GM23338 (cell line): Measurements from ENCODE around the gene TARBP2. TPM values are rescaled to one million over a fixed set of nuclear protein-coding genes. Genes with fewer than 3 reads are reported as not detected.

Source experiments
- ATAC-seq: fragments of 200-7000 bp; cut with Tn5 transposase; 3 replicates; pipeline ENCODE4 v1.9.1; 2020
- DNase-seq: peaks from one replicate; pipeline ENCODE4 v3.0.0-alpha.2; 2015; ENCODE audit warnings: low spot score
- H2AFZ ChIP-seq: fragments of 200-600 bp; sonication (generic); 2 replicates; pipeline ENCODE4 v1.8.0; 2016; ENCODE audit warnings: antibody characterized with exemption, mild to moderate bottlenecking, moderate library complexity
- H3F3A ChIP-seq: fragments of 200-600 bp; sonication (generic); replicated peaks from 2 replicates; pipeline ENCODE4 v1.8.0; 2017; ENCODE audit warnings: antibody characterized with exemption, mixed run types, low read depth
- H3K27ac ChIP-seq: fragments of 200-600 bp; sonication (generic); 2 replicates; pipeline ENCODE4 v1.6.1; 2016; ENCODE audit warnings: low read depth
- H3K27me3 ChIP-seq: fragments of 200-600 bp; sonication (generic); 2 replicates; pipeline ENCODE4 v1.8.0; 2016; ENCODE audit warnings: mild to moderate bottlenecking, mixed run types, moderate library complexity; ENCODE audit not compliant: insufficient read depth
- H3K36me3 ChIP-seq: fragments of 200-600 bp; sonication (generic); 2 replicates; pipeline ENCODE4 v1.8.0; 2016; ENCODE audit warnings: mild to moderate bottlenecking; ENCODE audit not compliant: insufficient read depth
- H3K4me1 ChIP-seq: fragments of 200-600 bp; sonication (generic); 2 replicates; pipeline ENCODE4 v1.8.0; 2016; ENCODE audit warnings: mild to moderate bottlenecking, moderate library complexity; ENCODE audit not compliant: insufficient read depth
- H3K4me2 ChIP-seq: fragments of 200-600 bp; sonication (generic); 2 replicates; pipeline ENCODE4 v1.7.1; 2017; ENCODE audit warnings: mixed run types
- H3K4me3 ChIP-seq: fragments of 200-600 bp; sonication (generic); 2 replicates; pipeline ENCODE4 v1.6.1; 2016; ENCODE audit warnings: mixed run types
- H3K79me2 ChIP-seq: fragments of 200-600 bp; sonication (generic); replicated peaks from 2 replicates; pipeline ENCODE4 v1.8.0; 2017; ENCODE audit warnings: mild to moderate bottlenecking; ENCODE audit not compliant: insufficient read depth
- H3K9me2 ChIP-seq: fragments of 200-600 bp; sonication (generic); 2 replicates; pipeline ENCODE4 v1.8.0; 2017; ENCODE audit not compliant: insufficient read depth
- H4K20me1 ChIP-seq: fragments of 200-600 bp; sonication (generic); replicated peaks from 2 replicates; pipeline ENCODE4 v1.8.0; 2017; ENCODE audit warnings: mild to moderate bottlenecking; ENCODE audit not compliant: insufficient read depth
- H3K27ac Mint-ChIP-seq: 2 replicates; pipeline ENCODE4 v1.8.0; 2020; ENCODE audit warnings: inconsistent platforms, mild to moderate bottlenecking, moderate library complexity, mixed read lengths
- H3K27me3 Mint-ChIP-seq: 3 replicates; pipeline ENCODE4 v1.8.0; 2022; ENCODE audit warnings: low read depth, mild to moderate bottlenecking, moderate library complexity, mixed read lengths, inconsistent platforms; ENCODE audit not compliant: insufficient read depth, poor library complexity
- H3K36me3 Mint-ChIP-seq: 3 replicates; pipeline ENCODE4 v1.8.0; 2021; ENCODE audit warnings: low read depth, mild to moderate bottlenecking, inconsistent platforms, moderate library complexity, mixed read lengths
- H3K4me1 Mint-ChIP-seq: 3 replicates; pipeline ENCODE4 v1.8.0; 2020; ENCODE audit warnings: mild to moderate bottlenecking, inconsistent platforms, mixed read lengths
- H3K4me3 Mint-ChIP-seq: 3 replicates; pipeline ENCODE4 v1.8.0; 2021; ENCODE audit warnings: moderate library complexity, mild to moderate bottlenecking, inconsistent platforms, mixed read lengths
- H3K9me3 Mint-ChIP-seq: 3 replicates; pipeline ENCODE4 v1.8.0; 2020; ENCODE audit warnings: moderate library complexity, mild to moderate bottlenecking, inconsistent platforms, mixed read lengths
- CREB1 ChIP-seq: fragments of 250-450 bp; sonication (Bioruptor Pico); IDR thresholded peaks from 2 replicates; pipeline ENCODE4 v1.5.0; 2020; ENCODE audit warnings: low read depth, mild to moderate bottlenecking, moderate library complexity
- CTCF ChIP-seq, 2 experiments: fragments of 200-600 bp in 1 of 2; sonication (generic) in 1 of 2; conservative IDR thresholded peaks; 2 replicates each; pipeline versions ENCODE4 v1.5.1 to v1.6.1; 2016 to 2017; ENCODE audit warnings: antibody characterized with exemption in 2 of 2, low read depth in 2 of 2, mild to moderate bottlenecking in 2 of 2, moderate library complexity in 1 of 2
- EZH2phosphoT487 ChIP-seq: fragments of 200-600 bp; sonication (generic); IDR thresholded peaks from one replicate; pipeline ENCODE4 v1.8.1; 2018; ENCODE audit warnings: antibody characterized with exemption; ENCODE audit not compliant: unreplicated experiment
- JUNB ChIP-seq: IDR thresholded peaks from one replicate; pipeline ENCODE4 v1.6.1; 2016; ENCODE audit warnings: antibody characterized with exemption; ENCODE audit not compliant: unreplicated experiment
- NANOG ChIP-seq: IDR thresholded peaks from 2 replicates; pipeline ENCODE4 v1.6.1; 2016; ENCODE audit warnings: antibody characterized with exemption, borderline replicate concordance
- POLR2AphosphoS5 ChIP-seq: IDR thresholded peaks from 2 replicates; pipeline ENCODE4 v1.6.1; 2016; ENCODE audit warnings: antibody characterized with exemption, low read depth
- ZNF331 ChIP-seq: fragments of 250-450 bp; sonication (Bioruptor Pico); IDR thresholded peaks from 2 replicates; pipeline ENCODE4 v1.5.0; 2020; ENCODE audit warnings: low read depth, mild to moderate bottlenecking, moderate library complexity
- polyA plus RNA-seq: library from polyadenylated mRNA; unstranded; fragments of >200 nt; fragmentation: Nextera tagmentation; extraction: Ambion mirVana; gene quantifications from 2 replicates; pipeline ENCODE4 v1.2.1, GENCODE V29; 2016
- total RNA-seq: library from RNA; depleted of rRNA; stranded (reverse); fragments of >200 nt; shearing (Covaris generic); gene quantifications from 2 replicates; pipeline ENCODE4 v1.2.3, GENCODE V29; 2014

Gene TARBP2
- total and polyA plus RNA-seq, 2 experiments from 2014 or later, result 57.0 to 83.4 TPM

GRCh38 chr12:53506881-53507602 lies 6.0 kb downstream of the TARBP2 start, which contains the start of gene NPFF (continued):
- TF ChIP-seq NANOG (no peak), POLR2AphosphoS5 (no peak; the same call in 1 of the 2 replicates), CREB1 (no peak), ZNF331 (no peak), EZH2phosphoT487 (no peak)

- Histone ChIP-seq H3K4me1 (no peaks in the 10 kb centered on the region), H3K4me3 (no peak overlapping the region), H3K27me3 (no peaks in the 10 kb centered on the region), H3K36me3 (no peaks in the 10 kb centered on the region; the same call in 1 of the 2 replicates), H3K27ac (no peak overlapping the region), H3K9me2 (no peaks in the 10 kb centered on the region), H4K20me1 (0 out of 2 replicates have a peak, but pooled peaks cover 3% of the 10 kb centered on the region), H2AFZ (no peak overlapping the region), H3K79me2 (peaks cover 2% of the 10 kb centered on the region), H3K4me2 (no peak overlapping the region), H3F3A (peaks cover 4% of the 10 kb centered on the region; the same call in 1 of the 2 replicates)
- H3K4me3 Mint-ChIP-seq, result no peak overlapping the region
- H3K36me3 Mint-ChIP-seq, result peaks cover 35% of the 10 kb centered on the region
- peaks cover 10% of the 10 kb centered on the region; the same call in 2 of the 3 replicates for H3K4me1 Mint-ChIP-seq
- TF ChIP-seq ZNF331, result no peak
- DNase-seq (no peak), ATAC-seq (no peak)
- peaks cover 14% of the 10 kb centered on the region for H3K27me3 Mint-ChIP-seq
- no peak overlapping the region for H3K27ac Mint-ChIP-seq
- H3K9me3 Mint-ChIP-seq, result no peaks in the 10 kb centered on the region
Observed at GRCh38 chr12:53507603-53507885, 6.5 kb downstream of the TARBP2 start.

GRCh38 chr12:53508534-53509170 lies 7.6 kb downstream of the TARBP2 start:
- no peak overlapping the region for H3K4me3 Mint-ChIP-seq
- Histone ChIP-seq H3K9me2 (no peaks in the 10 kb centered on the region), H3K4me1 (no peaks in the 10 kb centered on the region), H4K20me1 (0 out of 2 replicates have a peak, but pooled peaks cover 3% of the 10 kb centered on the region), H2AFZ (no peak overlapping the region), H3K4me2 (no peak overlapping the region), H3K27me3 (no peaks in the 10 kb centered on the region), H3K27ac (no peak overlapping the region), H3K36me3 (no peaks in the 10 kb centered on the region; the same call in 1 of the 2 replicates), H3K79me2 (no peaks in the 10 kb centered on the region), H3K4me3 (no peak overlapping the region), H3F3A (peaks cover 4% of the 10 kb centered on the region; the same call in 1 of the 2 replicates)
- ATAC-seq, result peak; percentile 97
- peaks cover 14% of the 10 kb centered on the region for H3K27me3 Mint-ChIP-seq
- no peaks in the 10 kb centered on the region for H3K9me3 Mint-ChIP-seq
- H3K36me3 Mint-ChIP-seq, result peaks cover 31% of the 10 kb centered on the region
- peak; percentile 93 for DNase-seq
- no peak for TF ChIP-seq JUNB
- peak; percentile 95 to 100 for TF ChIP-seq CTCF (conservative IDR thresholded peaks at IDR 0.05; ENCODE audit: low read depth in 2 of 2)
- no peak overlapping the region for H3K27ac Mint-ChIP-seq
- peaks cover 7% of the 10 kb centered on the region; the same call in 2 of the 3 replicates for H3K4me1 Mint-ChIP-seq
